ENCODE results near the gene NFATC1. TPM values are rescaled to one million over a fixed set of nuclear protein-coding genes. Genes with fewer than 3 reads are reported as not detected.

Gene NFATC1
- total RNA-seq, 1 experiment from 2014 or later = not detected

DNA sequence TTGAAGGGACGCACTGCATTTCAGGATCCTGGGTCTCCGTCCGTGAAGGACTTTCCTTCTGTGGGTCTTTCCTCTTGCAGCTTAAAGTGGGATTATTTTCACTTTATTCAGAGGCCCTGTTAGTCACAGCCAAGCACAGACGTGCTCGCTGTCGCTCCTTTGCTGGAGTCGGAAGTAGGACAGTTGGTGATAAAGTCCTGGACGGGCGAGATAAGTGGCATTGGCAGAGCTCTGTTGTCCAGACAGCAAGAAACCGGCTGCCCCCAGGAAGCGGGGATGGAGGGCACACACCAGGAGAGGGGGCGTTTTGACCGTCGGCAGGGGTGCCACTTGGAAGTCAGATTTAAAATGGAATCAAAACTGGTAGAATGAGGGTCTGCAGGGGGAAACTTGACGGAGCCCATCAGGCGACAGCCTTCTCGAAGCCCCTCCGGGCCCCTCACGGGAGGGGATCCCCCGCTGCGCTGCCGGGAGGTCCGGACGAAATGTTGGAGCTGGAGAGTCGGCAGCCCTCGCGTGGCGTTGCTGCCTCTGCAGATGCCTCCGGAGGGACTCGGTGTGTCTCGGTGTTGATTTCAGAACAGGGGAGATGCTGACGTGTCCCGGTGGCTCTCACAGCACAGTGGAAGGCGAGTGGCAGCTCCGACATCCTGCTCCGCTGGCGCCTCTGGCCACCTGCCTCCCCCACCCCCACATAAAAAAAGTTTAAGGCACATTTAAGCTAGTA lies 124.2 kb downstream of the NFATC1 start:
- no peak for DNase-seq (ENCODE audit: low read depth)

GRCh38 chr18:79520478-79521390 lies 125.0 kb downstream of the NFATC1 start:
- no peak for DNase-seq (ENCODE audit: low read depth)

GRCh38 chr18:79521416-79522205 lies 125.9 kb downstream of the NFATC1 start:
- DNase-seq (ENCODE audit: low read depth) = no peak

DNA sequence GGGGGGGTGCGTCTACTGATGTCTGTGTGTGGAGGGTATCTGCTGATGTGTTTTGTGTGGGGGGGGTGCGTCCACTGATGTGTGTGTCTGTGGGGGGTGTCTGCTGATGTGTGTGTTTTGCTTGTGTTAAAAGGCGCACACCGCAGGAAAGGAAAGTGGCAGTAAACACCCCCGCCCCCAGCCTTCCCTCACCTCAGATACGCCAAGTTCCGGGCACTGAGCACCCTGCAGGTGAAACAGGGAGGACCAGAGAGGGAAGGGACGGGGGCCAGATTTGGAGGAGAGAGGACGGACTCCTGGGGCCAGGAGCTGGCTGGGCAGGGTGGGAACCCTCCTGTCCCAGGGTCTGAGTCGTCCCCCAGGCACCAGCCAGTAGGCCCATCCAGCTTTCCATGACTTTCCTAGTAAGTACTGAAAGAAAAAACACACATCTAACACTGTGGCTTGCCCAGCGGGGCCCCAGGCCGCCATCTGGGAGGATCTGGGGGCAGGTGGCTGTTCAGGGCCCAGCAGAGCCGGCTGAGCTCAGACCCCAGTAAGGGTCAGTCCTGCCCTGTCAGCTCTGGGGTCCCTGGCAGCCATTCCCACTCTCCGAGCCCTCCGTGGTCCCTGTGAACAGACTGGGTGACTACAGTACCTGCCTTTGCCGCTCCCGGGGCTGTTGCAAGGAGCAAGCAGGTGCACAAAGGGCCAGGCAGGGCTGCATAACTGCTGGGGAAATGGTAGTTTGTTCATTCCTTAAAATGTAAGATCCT lies 126.9 kb downstream of the NFATC1 start:
- no peak for DNase-seq (ENCODE audit: low read depth)

DNA sequence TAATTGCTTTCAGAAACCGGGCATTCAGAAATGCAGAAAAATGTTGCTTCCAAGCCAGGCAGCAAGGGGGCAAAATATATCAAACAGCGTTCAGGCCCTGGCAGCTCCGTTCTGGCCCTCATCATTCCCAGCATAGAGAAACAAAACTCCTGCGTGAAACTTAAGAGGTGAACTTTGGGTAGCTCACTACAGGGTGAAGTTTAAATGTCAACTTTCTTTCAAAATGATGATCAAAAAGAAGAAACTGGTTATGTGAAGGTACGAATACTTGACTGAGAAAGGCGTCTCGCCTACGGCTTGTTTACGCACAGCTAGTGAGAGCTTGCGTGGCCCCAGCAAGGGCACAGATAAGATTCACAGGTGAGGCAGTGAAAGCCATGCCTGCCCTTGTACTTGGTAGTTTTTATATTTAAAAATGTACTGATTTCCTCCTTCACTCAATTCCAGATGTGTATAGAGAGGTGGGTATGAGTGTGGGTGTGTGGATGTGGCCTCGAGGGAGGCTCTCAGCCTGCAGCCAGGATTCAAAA lies 127.5 kb downstream of the NFATC1 start:
- no peak for DNase-seq (ENCODE audit: low read depth)

DNA sequence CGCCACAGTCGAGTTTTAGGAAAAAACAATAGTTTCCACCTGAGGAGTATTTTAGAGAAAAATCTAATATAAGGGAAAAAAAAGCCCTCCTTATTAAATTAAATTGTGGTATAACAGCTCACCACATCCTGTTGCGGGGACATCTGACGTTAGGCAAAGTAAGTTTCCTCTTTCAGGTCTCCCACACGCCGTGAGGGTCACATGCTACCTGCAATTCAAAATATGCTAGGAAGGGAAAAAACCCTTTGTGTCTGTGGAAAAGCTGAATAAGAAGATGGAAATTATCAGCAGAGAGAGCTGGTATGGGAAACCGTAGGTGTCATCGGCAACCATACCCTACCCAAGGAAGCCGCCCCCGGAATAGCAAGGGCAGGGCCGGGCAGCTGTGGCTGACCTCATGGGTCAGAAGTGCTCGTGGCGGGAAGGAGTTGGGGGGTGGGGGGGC lies 128.0 kb downstream of the NFATC1 start:
- no peak for DNase-seq (ENCODE audit: low read depth)

GRCh38 chr18:79524181-79525078 lies 128.7 kb downstream of the NFATC1 start:
- no peak for DNase-seq (ENCODE audit: low read depth)

DNA sequence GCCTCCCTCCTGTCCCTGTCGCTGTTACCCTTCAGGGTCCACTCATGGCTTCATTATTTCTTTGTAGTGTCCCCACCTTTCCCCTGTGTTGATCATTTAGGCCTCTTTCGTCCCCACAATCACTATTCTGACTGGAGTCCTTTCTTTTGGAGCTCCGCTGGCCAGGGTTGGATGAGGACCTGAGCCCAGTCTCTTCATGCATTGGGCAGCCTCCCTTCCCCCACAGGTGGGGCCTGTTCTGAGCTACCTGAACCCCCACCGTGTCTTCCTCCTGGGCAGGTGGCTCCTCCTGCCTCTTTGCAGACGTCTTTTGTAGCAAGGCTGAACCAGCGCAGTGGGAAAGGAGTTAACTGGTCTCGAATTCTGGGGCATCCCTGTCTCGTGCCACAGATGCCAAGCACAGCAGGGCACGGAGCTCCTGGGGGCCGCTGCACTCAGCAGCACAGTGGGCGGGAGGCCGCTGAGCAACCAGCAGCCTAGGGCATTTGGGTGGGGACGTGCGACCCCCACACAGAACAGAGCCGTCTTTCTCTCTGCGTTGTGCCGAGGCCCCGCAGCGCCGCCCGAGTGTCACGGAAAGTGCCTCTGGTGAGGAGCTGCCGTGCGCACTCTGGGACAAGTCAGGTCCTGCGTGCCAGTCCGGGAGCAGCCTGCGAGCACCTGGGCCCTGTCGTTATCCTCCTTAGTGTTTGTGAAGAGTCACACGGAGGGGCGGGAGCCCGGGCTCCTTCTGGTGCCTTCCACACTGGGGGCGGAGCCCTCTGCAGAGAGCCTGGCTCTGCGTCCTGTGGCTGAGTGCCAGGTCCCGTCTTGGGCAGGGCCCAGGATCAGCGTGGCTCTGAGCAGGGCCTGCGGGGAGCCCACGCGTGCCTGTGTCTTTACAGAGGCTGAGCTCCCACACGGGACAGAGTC lies 130.1 kb downstream of the NFATC1 start:
- no peak for DNase-seq (ENCODE audit: low read depth)

DNA sequence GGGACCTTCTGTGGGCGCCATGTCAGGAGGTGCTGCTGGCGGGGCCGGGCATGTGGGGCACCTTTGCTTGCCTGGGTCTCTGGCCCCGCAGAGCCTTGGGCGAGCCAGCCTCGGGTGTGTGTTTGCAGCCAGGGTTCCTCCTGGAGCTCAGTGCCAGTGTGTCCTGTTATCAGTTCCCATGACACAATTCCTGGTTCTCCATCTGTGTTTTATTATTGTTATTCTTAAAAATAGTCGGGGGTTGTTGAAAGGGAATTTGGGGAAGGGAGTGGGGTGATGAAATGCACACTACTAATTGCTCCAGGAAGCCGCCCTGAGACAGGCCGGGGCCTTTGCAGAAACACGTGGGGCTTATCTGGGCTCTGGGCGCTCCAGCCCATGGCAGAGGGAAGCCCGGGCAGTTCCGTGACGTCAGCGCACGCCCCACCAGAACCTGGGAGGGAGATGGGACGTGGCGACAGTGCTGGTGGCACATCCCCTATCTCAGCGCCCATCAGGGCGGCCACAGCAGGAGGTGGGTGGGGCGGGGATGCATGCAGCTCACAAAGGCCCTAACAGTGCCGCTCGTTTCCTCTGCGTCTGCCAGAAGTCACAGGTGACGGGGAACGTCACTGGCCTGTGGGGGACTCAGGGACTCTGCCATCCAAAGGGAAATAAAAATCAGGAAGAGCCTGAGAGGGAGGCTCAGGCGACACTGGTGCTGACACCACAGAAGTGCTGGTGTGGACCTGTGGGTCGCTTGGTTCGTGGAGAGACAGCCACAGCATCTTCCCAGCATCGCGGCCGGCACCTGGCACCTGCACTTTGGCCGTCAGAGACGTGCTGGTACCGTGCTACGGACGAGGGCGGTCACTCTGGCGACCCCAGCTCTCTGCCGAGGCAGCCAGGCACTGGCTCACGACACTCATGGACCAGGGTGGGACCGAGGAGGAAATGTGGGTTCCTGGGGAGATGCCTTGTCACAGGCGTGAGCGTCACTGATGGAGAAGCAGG lies 131.0 kb downstream of the NFATC1 start:
- no peak for DNase-seq (ENCODE audit: low read depth)

- DNase-seq (ENCODE audit: low read depth) = no peak
Observed at GRCh38 chr18:79527656-79528315, 132.1 kb downstream of the NFATC1 start.

DNA sequence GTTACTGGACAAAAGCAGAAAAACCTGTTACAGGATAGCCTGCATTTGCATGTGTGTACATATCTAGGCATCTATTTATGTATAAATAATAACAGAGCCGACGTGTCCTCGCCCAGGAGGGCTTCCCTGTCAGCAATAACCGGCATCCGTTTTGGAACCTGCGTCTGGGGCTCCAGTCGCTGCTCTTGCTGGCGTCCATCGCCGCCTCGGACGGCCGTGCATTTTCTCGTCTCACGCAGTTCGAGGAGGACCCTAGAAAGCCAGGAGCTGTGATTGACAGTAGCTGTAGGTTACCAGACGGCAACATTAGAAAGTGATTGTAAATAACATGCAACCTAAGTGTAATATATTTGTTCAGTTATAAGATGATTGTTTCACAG lies 132.6 kb downstream of the NFATC1 start:
- DNase-seq (ENCODE audit: low read depth) = no peak

- DNase-seq (ENCODE audit: low read depth) = peak; percentile 28
Observed at GRCh38 chr18:79528846-79529245, 133.1 kb downstream of the NFATC1 start.

GRCh38 chr18:79529296-79529695 lies 133.6 kb downstream of the NFATC1 start:
- DNase-seq (ENCODE audit: low read depth) = no peak

DNA sequence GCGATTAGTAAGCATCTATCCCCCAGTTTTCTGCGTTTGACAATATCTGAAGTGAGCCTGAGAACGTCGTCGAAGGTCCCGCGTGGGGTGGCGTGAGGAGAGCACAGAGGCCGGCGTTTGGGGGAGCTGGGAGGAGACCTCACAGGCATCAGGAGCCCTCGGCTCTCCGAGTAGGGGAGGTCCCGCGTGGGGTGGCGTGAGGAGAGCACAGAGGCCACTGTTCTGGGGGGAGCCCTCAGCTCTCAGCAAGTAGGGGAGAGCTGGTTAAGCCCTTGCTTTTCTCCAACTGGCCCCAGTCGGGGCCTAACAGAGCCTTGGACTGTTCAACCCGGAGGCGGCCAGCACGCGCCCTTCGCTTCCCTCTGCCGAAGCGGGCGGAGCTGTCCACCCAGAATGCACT lies 134.3 kb downstream of the NFATC1 start:
- DNase-seq (ENCODE audit: low read depth) = no peak

DNA sequence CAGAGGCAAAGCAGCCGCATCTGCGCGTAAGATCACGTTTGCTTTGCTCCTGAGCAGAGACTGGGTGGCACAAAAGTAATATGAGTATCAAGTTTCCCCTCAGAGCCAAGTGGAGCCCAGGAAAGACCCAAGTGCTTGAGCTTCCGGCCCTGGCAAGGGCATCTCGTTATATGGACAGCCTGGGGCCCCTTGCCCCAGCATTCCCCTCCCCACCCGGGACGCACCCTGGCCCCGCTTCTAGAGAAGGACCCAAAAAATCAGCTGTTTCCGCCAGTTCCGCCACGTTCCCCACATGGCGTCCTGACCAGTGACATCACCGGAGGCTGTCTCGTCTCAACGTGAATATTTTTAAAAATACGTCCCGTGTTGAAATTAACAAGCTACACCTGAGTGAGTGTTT lies 135.1 kb downstream of the NFATC1 start:
- DNase-seq (ENCODE audit: low read depth) = no peak

DNA sequence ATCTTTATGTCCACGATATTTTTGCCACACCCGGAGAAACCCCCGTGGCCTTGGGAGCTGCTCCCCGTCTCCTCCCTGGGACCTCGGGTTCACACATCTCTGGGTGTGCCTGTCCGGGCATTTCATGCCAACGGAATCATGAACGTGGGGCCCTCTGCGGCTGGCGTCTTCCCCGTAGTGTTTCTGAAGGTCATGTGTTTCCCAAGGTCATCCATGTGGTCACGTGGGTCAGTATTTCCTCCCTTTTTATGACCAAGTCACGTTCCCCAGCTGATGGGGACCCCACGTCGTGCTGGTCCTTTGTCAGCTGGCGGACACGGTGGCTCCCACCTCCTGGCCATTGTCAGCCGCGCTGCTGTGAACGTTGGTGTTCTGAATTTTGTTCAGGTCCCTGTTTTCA lies 135.7 kb downstream of the NFATC1 start:
- DNase-seq (ENCODE audit: low read depth) = no peak

GRCh38 chr18:79531926-79532312 lies 136.2 kb downstream of the NFATC1 start:
- DNase-seq (ENCODE audit: low read depth) = no peak

Measured in RPMI7951 (cell line).